ENCODE data around the gene LCAT. TPM values are rescaled to one million over a fixed set of nuclear protein-coding genes. Genes with fewer than 3 reads are reported as not detected.

The LCAT gene
- total and polyA plus RNA-seq, 2 donors (not counting 1 experiment from before 2014, with no cell fraction given), result 7.6 to 16.3 TPM

DNA sequence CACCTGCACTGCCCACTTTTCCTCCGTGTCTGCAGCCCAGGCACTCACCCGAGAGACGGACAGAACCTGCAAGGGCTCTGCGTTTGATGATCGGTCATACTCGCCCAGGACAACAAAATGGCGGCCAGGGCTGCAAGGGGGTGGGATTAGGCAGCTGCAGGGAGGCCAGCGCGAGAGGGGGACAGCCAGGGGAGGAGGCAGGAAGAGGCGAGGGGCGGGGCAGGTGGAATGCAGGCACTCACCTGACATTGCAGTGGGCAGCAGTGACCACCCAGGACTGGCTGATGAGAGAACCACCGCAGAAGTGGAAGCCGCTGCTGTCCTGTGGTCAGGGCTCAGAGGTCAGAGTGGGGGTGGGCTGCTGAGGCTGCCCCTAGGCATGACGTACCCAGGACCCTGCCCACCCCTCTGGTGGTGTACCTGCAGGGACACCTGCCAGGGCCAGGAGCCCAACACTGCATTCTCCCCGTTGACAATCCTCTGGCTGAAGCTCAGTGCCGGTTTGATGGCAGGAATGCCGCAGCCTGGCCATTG is 13.2 kb downstream of the LCAT start:
- H3K4me2 ChIP-seq (replicated peaks; ENCODE audit: low read depth, low read length, poor library complexity, severe bottlenecking), result no peak overlapping the region
- H3K4me1 ChIP-seq (ENCODE audit: control insufficient read depth in 2 of 2, insufficient read depth in 2 of 2, low read length in 2 of 2), result peaks cover 13 to 23% of the 10 kb centered on the region in 2 donors
- no peak for ATAC-seq (ENCODE audit: low read depth)
- H3K9ac ChIP-seq (ENCODE audit: low read length), result no peak overlapping the region
- intact Hi-C loops (cut with micrococcal nuclease), result no loop called here
- peaks cover 7 to 63% of the 10 kb centered on the region in 2 experiments for H3K36me3 ChIP-seq (replicated peaks in 1 of 2; ENCODE audit: control extremely low read depth in 1 of 2, control insufficient read depth in 1 of 2, extremely low read depth in 1 of 2, insufficient read depth in 2 of 2, low read length in 1 of 2)
- no peak overlapping the region for H3K27ac Mint-ChIP-seq
- no peak overlapping the region for H3K4me3 Mint-ChIP-seq
- CTCF ChIA-PET, result interaction anchor here (1.0 to 3.6 kb wide), 2 partner anchors 47 to 54 kb away, joined by 4 to 30 read pairs; partner anchors contain the start of gene NRN1L
- H2AFZ ChIP-seq (ENCODE audit: insufficient read depth, low read depth, low read length, poor library complexity, severe bottlenecking), result no peak overlapping the region
- 97% methylated on average over 17 of the region's 17 CpGs for WGBS (ENCODE audit: insufficient coverage)
- peaks cover 35% of the 10 kb centered on the region for H3K79me2 ChIP-seq (ENCODE audit: control insufficient read depth, insufficient read depth, low read length)
- peaks cover 28% of the 10 kb centered on the region for H3K4me1 Mint-ChIP-seq
- H3K4me3 ChIP-seq (ENCODE audit: control extremely low read depth in 1 of 5, extremely low read depth in 1 of 5, insufficient read depth in 1 of 5, low read depth in 2 of 5, low read length in 4 of 5), result no peak overlapping the region
- H3K27me3 Mint-ChIP-seq, result no peaks in the 10 kb centered on the region
- no peaks in the 10 kb centered on the region for H3K27me3 ChIP-seq (replicated peaks in 1 of 4; ENCODE audit: control extremely low read depth in 1 of 4, control insufficient read depth in 3 of 4, insufficient read depth in 4 of 4, low read length in 3 of 4)
- TF ChIP-seq, protein P1, sequence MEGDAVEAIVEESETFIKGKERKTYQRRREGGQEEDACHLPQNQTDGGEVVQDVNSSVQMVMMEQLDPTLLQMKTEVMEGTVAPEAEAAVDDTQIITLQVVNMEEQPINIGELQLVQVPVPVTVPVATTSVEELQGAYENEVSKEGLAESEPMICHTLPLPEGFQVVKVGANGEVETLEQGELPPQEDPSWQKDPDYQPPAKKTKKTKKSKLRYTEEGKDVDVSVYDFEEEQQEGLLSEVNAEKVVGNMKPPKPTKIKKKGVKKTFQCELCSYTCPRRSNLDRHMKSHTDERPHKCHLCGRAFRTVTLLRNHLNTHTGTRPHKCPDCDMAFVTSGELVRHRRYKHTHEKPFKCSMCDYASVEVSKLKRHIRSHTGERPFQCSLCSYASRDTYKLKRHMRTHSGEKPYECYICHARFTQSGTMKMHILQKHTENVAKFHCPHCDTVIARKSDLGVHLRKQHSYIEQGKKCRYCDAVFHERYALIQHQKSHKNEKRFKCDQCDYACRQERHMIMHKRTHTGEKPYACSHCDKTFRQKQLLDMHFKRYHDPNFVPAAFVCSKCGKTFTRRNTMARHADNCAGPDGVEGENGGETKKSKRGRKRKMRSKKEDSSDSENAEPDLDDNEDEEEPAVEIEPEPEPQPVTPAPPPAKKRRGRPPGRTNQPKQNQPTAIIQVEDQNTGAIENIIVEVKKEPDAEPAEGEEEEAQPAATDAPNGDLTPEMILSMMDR (IDR thresholded peaks at IDR 0.05), result no peak
- no peak for TF ChIP-seq EZH2 (IDR thresholded peaks at IDR 0.05; ENCODE audit: borderline replicate concordance, insufficient read depth, low read depth, low read length, poor library complexity, severe bottlenecking)
- no peaks in the 10 kb centered on the region for H3K9me3 Mint-ChIP-seq (ENCODE audit: insufficient read depth)
- H3K27ac ChIP-seq (ENCODE audit: low read length in 2 of 2), result no peak overlapping the region
- POLR2A ChIA-PET, result interaction anchor here (0.5 to 0.6 kb wide), 2 partner anchors 159 to 262 kb away, joined by 3 to 5 read pairs; no protein-coding TSS in a partner anchor
- no peaks in the 10 kb centered on the region for H3K9me3 ChIP-seq (ENCODE audit: control extremely low read depth in 1 of 3, control insufficient read depth in 2 of 3, insufficient read depth in 1 of 3, low read length in 2 of 3)
- no peak for DNase-seq
- peaks cover 59% of the 10 kb centered on the region for H4K20me1 ChIP-seq (ENCODE audit: control insufficient read depth, insufficient read depth, low read length, poor library complexity, severe bottlenecking)

DNA sequence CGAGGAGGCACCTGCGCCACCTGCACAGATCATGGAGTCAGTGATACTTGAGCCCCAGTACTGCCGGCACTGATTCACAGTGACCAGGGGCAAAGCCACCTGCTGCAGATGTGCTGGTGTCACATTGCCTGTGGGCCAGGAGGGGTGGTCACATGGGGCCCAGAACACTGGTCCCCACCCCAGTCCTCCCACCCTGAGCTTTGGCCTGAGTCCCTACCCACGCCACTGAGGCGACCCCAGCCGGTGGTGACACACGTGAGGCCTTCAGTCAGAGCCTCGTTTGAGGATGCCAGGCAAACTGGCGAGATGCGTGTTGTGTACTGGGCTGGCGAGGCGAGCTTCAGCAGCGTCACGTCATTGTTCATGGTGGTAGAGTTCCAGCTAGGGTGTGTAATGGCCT is 13.7 kb downstream of the LCAT start:
- no peak overlapping the region for H3K27ac Mint-ChIP-seq

More for the DNA sequence above, 13.7 kb downstream of the LCAT start:
- intact Hi-C loops (cut with micrococcal nuclease), result no loop called here
- ChIA-PET POLR2A (interaction anchor here (0.5 to 0.6 kb wide), 2 partner anchors 159 to 262 kb away, joined by 3 to 5 read pairs; no protein-coding TSS in a partner anchor), CTCF (interaction anchor here (1.0 to 3.6 kb wide), 3 partner anchors 47 to 247 kb away, joined by 3 to 30 read pairs (median 4); partner anchors contain the start of gene NRN1L)
- no peak for ATAC-seq (ENCODE audit: low read depth)
- 95% methylated on average over 13 of the region's 14 CpGs for WGBS (ENCODE audit: insufficient coverage)
- H3K79me2 ChIP-seq (ENCODE audit: control insufficient read depth, insufficient read depth, low read length), result peaks cover 30% of the 10 kb centered on the region
- H3K9me3 Mint-ChIP-seq (ENCODE audit: insufficient read depth), result no peaks in the 10 kb centered on the region
- no peak overlapping the region for H3K4me3 Mint-ChIP-seq
- no peaks in the 10 kb centered on the region for H3K27me3 Mint-ChIP-seq
- no peaks in the 10 kb centered on the region for H3K9me3 ChIP-seq (ENCODE audit: control extremely low read depth in 1 of 3, control insufficient read depth in 2 of 3, insufficient read depth in 1 of 3, low read length in 2 of 3)
- no peak for DNase-seq
- H2AFZ ChIP-seq (ENCODE audit: insufficient read depth, low read depth, low read length, poor library complexity, severe bottlenecking), result no peak overlapping the region
- H3K4me1 Mint-ChIP-seq, result peaks cover 28% of the 10 kb centered on the region
- no peaks in the 10 kb centered on the region for H3K27me3 ChIP-seq (replicated peaks in 1 of 4; ENCODE audit: control extremely low read depth in 1 of 4, control insufficient read depth in 3 of 4, insufficient read depth in 4 of 4, low read length in 3 of 4)
- peaks cover 53% of the 10 kb centered on the region for H4K20me1 ChIP-seq (ENCODE audit: control insufficient read depth, insufficient read depth, low read length, poor library complexity, severe bottlenecking)
- no peak overlapping the region for H3K4me2 ChIP-seq (replicated peaks; ENCODE audit: low read depth, low read length, poor library complexity, severe bottlenecking)
- H3K27ac ChIP-seq (ENCODE audit: low read length in 2 of 2), result no peak overlapping the region
- H3K36me3 ChIP-seq (replicated peaks in 1 of 2; ENCODE audit: control extremely low read depth in 1 of 2, control insufficient read depth in 1 of 2, extremely low read depth in 1 of 2, insufficient read depth in 2 of 2, low read length in 1 of 2), result peaks cover 7 to 61% of the 10 kb centered on the region in 2 experiments
- no peak overlapping the region for H3K9ac ChIP-seq (ENCODE audit: low read length)
- no peak overlapping the region for H3K4me3 ChIP-seq (ENCODE audit: control extremely low read depth in 1 of 5, extremely low read depth in 1 of 5, insufficient read depth in 1 of 5, low read depth in 2 of 5, low read length in 4 of 5)
- peaks cover 13 to 23% of the 10 kb centered on the region in 2 donors for H3K4me1 ChIP-seq (ENCODE audit: control insufficient read depth in 2 of 2, insufficient read depth in 2 of 2, low read length in 2 of 2)
- TF ChIP-seq, protein P1 (IDR thresholded peaks at IDR 0.05), result no peak
- TF ChIP-seq EZH2 (IDR thresholded peaks at IDR 0.05; ENCODE audit: borderline replicate concordance, insufficient read depth, low read depth, low read length, poor library complexity, severe bottlenecking), result no peak

Measured in B cell (primary cell).